ENCODE measurements around the gene CCDC92.

The CCDC92 gene

GRCh38 chr12:123931686-123932321 is 40.8 kb downstream of the CCDC92 start:
- H3K4me2 ChIP-seq (ENCODE audit: low read depth, low read length, poor library complexity, severe bottlenecking) = no peak overlapping the region
- H2AFZ ChIP-seq (ENCODE audit: low read depth, low read length, severe bottlenecking) = no peak overlapping the region
- TF ChIP-seq EZH2phosphoT487 (conservative IDR thresholded peaks at IDR 0.05; ENCODE audit: low read length) (no peak), CTCF (IDR thresholded peaks at IDR 0.05; ENCODE audit: insufficient read depth, low read length, poor library complexity, severe bottlenecking) (no peak)
- peaks cover 3% of the 10 kb centered on the region; the same call in 1 of the 2 replicates for H3K27me3 ChIP-seq (ENCODE audit: low read length)
- no peaks in the 10 kb centered on the region for H3K9me3 ChIP-seq (ENCODE audit: insufficient read depth, low read length)
- H3K9ac ChIP-seq (ENCODE audit: low read length) = no peak overlapping the region
- no peaks in the 10 kb centered on the region for H3K79me2 ChIP-seq (ENCODE audit: insufficient read depth, low read length)
- no peak overlapping the region for H3K4me3 ChIP-seq (ENCODE audit: insufficient read depth, low read length, poor library complexity, severe bottlenecking)
- H3K27ac ChIP-seq (ENCODE audit: low read depth, low read length) = no peak overlapping the region
- H3K9me2 ChIP-seq (replicated peaks; ENCODE audit: insufficient read depth, low read length) = no peaks in the 10 kb centered on the region
- H4K20me1 ChIP-seq (ENCODE audit: low read depth, low read length) = no peaks in the 10 kb centered on the region
- no peaks in the 10 kb centered on the region for H3F3A ChIP-seq (ENCODE audit: insufficient read depth)
- H3K36me3 ChIP-seq (ENCODE audit: low read length) = no peaks in the 10 kb centered on the region

GRCh38 chr12:123929946-123930583 is 42.6 kb downstream of the CCDC92 start:
- Histone ChIP-seq H4K20me1 (ENCODE audit: low read depth, low read length) (no peaks in the 10 kb centered on the region), H3K36me3 (ENCODE audit: low read length) (no peaks in the 10 kb centered on the region), H3K9ac (ENCODE audit: low read length) (no peak overlapping the region), H3K79me2 (ENCODE audit: insufficient read depth, low read length) (no peaks in the 10 kb centered on the region), H2AFZ (ENCODE audit: low read depth, low read length, severe bottlenecking) (no peak overlapping the region), H3K4me2 (ENCODE audit: low read depth, low read length, poor library complexity, severe bottlenecking) (no peak overlapping the region), H3K27ac (ENCODE audit: low read depth, low read length) (no peak overlapping the region), H3K9me3 (ENCODE audit: insufficient read depth, low read length) (no peaks in the 10 kb centered on the region), H3K9me2 (replicated peaks; ENCODE audit: insufficient read depth, low read length) (no peaks in the 10 kb centered on the region), H3K4me3 (ENCODE audit: insufficient read depth, low read length, poor library complexity, severe bottlenecking) (no peak overlapping the region), H3F3A (ENCODE audit: insufficient read depth) (no peaks in the 10 kb centered on the region), H3K27me3 (ENCODE audit: low read length) (peaks cover 3% of the 10 kb centered on the region; the same call in 1 of the 2 replicates)
- TF ChIP-seq EZH2phosphoT487 (conservative IDR thresholded peaks at IDR 0.05; ENCODE audit: low read length) (no peak), CTCF (IDR thresholded peaks at IDR 0.05; ENCODE audit: insufficient read depth, low read length, poor library complexity, severe bottlenecking) (no peak)

GRCh38 chr12:123928897-123929296 is 43.7 kb downstream of the CCDC92 start:
- Histone ChIP-seq H3K9me3 (ENCODE audit: insufficient read depth, low read length) (no peaks in the 10 kb centered on the region), H3K4me2 (ENCODE audit: low read depth, low read length, poor library complexity, severe bottlenecking) (no peak overlapping the region), H3K27ac (ENCODE audit: low read depth, low read length) (no peak overlapping the region), H3K27me3 (ENCODE audit: low read length) (peaks cover 3% of the 10 kb centered on the region; the same call in 1 of the 2 replicates), H3K79me2 (ENCODE audit: insufficient read depth, low read length) (no peaks in the 10 kb centered on the region), H3K9ac (ENCODE audit: low read length) (no peak overlapping the region), H4K20me1 (ENCODE audit: low read depth, low read length) (no peaks in the 10 kb centered on the region), H3K9me2 (replicated peaks; ENCODE audit: insufficient read depth, low read length) (no peaks in the 10 kb centered on the region), H3K36me3 (ENCODE audit: low read length) (no peaks in the 10 kb centered on the region), H3K4me3 (ENCODE audit: insufficient read depth, low read length, poor library complexity, severe bottlenecking) (no peak overlapping the region), H2AFZ (ENCODE audit: low read depth, low read length, severe bottlenecking) (no peak overlapping the region), H3F3A (ENCODE audit: insufficient read depth) (no peaks in the 10 kb centered on the region)
- TF ChIP-seq CTCF (IDR thresholded peaks at IDR 0.05; ENCODE audit: insufficient read depth, low read length, poor library complexity, severe bottlenecking) = no peak
- no peak for TF ChIP-seq EZH2phosphoT487 (conservative IDR thresholded peaks at IDR 0.05; ENCODE audit: low read length)
